Measurements from ENCODE around the gene NRXN2.

DNA sequence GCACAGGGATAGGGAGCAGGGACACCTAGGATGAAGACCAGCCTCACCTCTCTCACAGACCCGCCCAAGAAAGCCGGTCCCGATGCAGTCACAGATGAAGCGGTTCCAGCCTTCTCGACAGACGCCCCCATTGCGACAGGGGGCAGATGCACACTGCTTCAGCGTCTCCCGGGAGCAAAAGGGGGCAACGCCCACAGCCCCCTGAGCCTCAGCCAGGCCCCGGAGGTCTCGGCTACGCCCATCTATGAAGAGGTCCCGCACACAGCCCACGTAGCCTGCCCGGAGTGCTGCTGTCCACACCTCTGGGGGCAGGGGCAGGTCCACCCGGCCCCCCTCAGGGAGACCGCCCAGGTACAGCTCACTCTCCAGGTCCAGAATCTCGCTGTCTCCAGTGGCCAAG lies 62.3 kb downstream of the NRXN2 start:
- TF ChIP-seq TAF1 (IDR thresholded peaks at IDR 0.05; ENCODE audit: borderline replicate concordance, insufficient read depth, low read length), result no peak
- TF ChIP-seq POLR2AphosphoS5 (IDR thresholded peaks at IDR 0.05; ENCODE audit: low read depth, low read length), result no peak
- no peak for TF ChIP-seq REST (IDR thresholded peaks at IDR 0.05; ENCODE audit: insufficient read depth in 1 of 2, low read depth in 2 of 2, low read length in 2 of 2)
- TF ChIP-seq SIN3A (IDR thresholded peaks at IDR 0.05; ENCODE audit: borderline replicate concordance, insufficient read depth, low read length), result no peak
